ENCODE results near the gene ABTB1. TPM values are rescaled to one million over a fixed set of nuclear protein-coding genes. Genes with fewer than 3 reads are reported as not detected.

Gene ABTB1
- polyA plus RNA-seq, 1 of the 3 experiments (the other 2 are of a cell fraction) = 30.8 TPM

GRCh38 chr3:127658234-127658633 lies 14.5 kb upstream of the ABTB1 start:
- Histone ChIP-seq H3K9ac (no peak overlapping the region), H3K4me3 (ENCODE audit: low read depth in 2 of 2, low read length in 1 of 2) (no peak overlapping the region), H4K20me1 (ENCODE audit: insufficient read depth) (no peaks in the 10 kb centered on the region), H3K4me2 (no peak overlapping the region), H3K9me2 (no peaks in the 10 kb centered on the region), H3K9me3 (no peaks in the 10 kb centered on the region), H3K27ac (ENCODE audit: low read depth in 2 of 2, low read length in 1 of 2) (no peak overlapping the region), H2AFZ (ENCODE audit: low read depth) (no peak overlapping the region), H3K27me3 (ENCODE audit: insufficient read depth) (no peaks in the 10 kb centered on the region), H3K79me2 (ENCODE audit: insufficient read depth) (no peaks in the 10 kb centered on the region), H3F3A (replicated peaks; ENCODE audit: insufficient read depth) (peaks cover 14% of the 10 kb centered on the region), H3K36me3 (replicated peaks in 1 of 2; ENCODE audit: control insufficient read depth in 1 of 2, insufficient read depth in 2 of 2, low read length in 1 of 2) (peaks cover 0 to 6% of the 10 kb centered on the region in 2 experiments), H3K4me1 (ENCODE audit: control insufficient read depth in 1 of 2, insufficient read depth in 2 of 2, low read depth in 1 of 2, low read length in 1 of 2) (peaks cover 0 to 8% of the 10 kb centered on the region in 2 experiments; a peak in 1 of 4 replicates)
- POLR2A ChIA-PET = interaction anchor here (0.6 kb wide), 1 partner anchor 11 kb away, joined by 3 read pairs; no protein-coding TSS in a partner anchor
- WGBS (ENCODE audit: low lambda C conversion rate) = 42% methylated on average over 1 of the region's 1 CpG
- DNase-seq = no peak
- CTCF ChIA-PET = interaction anchor here (1.1 to 1.6 kb wide), 5 partner anchors 10 to 313 kb away, joined by 3 to 4 read pairs (median 4); no protein-coding TSS in a partner anchor
- TF ChIP-seq RXRA (IDR thresholded peaks at IDR 0.05; ENCODE audit: borderline replicate concordance, low read depth) (no peak), CHD2 (IDR thresholded peaks at IDR 0.05; ENCODE audit: low read length, partially characterized antibody) (no peak), ZBTB33 (IDR thresholded peaks at IDR 0.05; ENCODE audit: borderline replicate concordance, low read depth) (no peak), IRF3 (IDR thresholded peaks at IDR 0.05; ENCODE audit: low read depth, low read length) (no peak), NFIC (IDR thresholded peaks at IDR 0.05; ENCODE audit: borderline replicate concordance) (no peak), YY1 (IDR thresholded peaks at IDR 0.05; ENCODE audit: low read depth) (no peak), TAF1 (IDR thresholded peaks at IDR 0.05; ENCODE audit: borderline replicate concordance, low read depth, low read length) (no peak)
- TF ChIP-seq, protein P1, sequence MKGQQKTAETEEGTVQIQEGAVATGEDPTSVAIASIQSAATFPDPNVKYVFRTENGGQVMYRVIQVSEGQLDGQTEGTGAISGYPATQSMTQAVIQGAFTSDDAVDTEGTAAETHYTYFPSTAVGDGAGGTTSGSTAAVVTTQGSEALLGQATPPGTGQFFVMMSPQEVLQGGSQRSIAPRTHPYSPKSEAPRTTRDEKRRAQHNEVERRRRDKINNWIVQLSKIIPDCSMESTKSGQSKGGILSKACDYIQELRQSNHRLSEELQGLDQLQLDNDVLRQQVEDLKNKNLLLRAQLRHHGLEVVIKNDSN (IDR thresholded peaks at IDR 0.05; ENCODE audit: borderline replicate concordance, low read depth) = no peak

- Histone ChIP-seq H3K4me3 (ENCODE audit: low read depth in 2 of 2, low read length in 1 of 2) (no peak overlapping the region), H3K9me3 (no peaks in the 10 kb centered on the region), H3K27me3 (ENCODE audit: insufficient read depth) (no peaks in the 10 kb centered on the region), H3F3A (replicated peaks; ENCODE audit: insufficient read depth) (peaks cover 5% of the 10 kb centered on the region), H3K36me3 (replicated peaks in 1 of 2; ENCODE audit: control insufficient read depth in 1 of 2, insufficient read depth in 2 of 2, low read length in 1 of 2) (peaks cover 0 to 12% of the 10 kb centered on the region in 2 experiments), H3K4me1 (ENCODE audit: control insufficient read depth in 1 of 2, insufficient read depth in 2 of 2, low read depth in 1 of 2, low read length in 1 of 2) (peaks cover 0 to 8% of the 10 kb centered on the region in 2 experiments; a peak in 1 of 4 replicates), H4K20me1 (ENCODE audit: insufficient read depth) (no peaks in the 10 kb centered on the region), H3K79me2 (ENCODE audit: insufficient read depth) (no peaks in the 10 kb centered on the region), H3K9ac (no peak overlapping the region), H2AFZ (ENCODE audit: low read depth) (no peak overlapping the region), H3K4me2 (no peak overlapping the region), H3K27ac (ENCODE audit: low read depth in 2 of 2, low read length in 1 of 2) (no peak overlapping the region; a peak in 1 of 4 replicates), H3K9me2 (no peaks in the 10 kb centered on the region)
- ChIA-PET CTCF (interaction anchor here (0.7 to 2.9 kb wide), 3 partner anchors 8 to 23 kb away, joined by 3 to 10 read pairs (median 5); no protein-coding TSS in a partner anchor), POLR2A (no interaction called here)
- TF ChIP-seq, protein P2, sequence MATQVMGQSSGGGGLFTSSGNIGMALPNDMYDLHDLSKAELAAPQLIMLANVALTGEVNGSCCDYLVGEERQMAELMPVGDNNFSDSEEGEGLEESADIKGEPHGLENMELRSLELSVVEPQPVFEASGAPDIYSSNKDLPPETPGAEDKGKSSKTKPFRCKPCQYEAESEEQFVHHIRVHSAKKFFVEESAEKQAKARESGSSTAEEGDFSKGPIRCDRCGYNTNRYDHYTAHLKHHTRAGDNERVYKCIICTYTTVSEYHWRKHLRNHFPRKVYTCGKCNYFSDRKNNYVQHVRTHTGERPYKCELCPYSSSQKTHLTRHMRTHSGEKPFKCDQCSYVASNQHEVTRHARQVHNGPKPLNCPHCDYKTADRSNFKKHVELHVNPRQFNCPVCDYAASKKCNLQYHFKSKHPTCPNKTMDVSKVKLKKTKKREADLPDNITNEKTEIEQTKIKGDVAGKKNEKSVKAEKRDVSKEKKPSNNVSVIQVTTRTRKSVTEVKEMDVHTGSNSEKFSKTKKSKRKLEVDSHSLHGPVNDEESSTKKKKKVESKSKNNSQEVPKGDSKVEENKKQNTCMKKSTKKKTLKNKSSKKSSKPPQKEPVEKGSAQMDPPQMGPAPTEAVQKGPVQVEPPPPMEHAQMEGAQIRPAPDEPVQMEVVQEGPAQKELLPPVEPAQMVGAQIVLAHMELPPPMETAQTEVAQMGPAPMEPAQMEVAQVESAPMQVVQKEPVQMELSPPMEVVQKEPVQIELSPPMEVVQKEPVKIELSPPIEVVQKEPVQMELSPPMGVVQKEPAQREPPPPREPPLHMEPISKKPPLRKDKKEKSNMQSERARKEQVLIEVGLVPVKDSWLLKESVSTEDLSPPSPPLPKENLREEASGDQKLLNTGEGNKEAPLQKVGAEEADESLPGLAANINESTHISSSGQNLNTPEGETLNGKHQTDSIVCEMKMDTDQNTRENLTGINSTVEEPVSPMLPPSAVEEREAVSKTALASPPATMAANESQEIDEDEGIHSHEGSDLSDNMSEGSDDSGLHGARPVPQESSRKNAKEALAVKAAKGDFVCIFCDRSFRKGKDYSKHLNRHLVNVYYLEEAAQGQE (IDR thresholded peaks at IDR 0.05; ENCODE audit: low read depth, low read length) = no peak
- no peak for DNase-seq
- 96% methylated on average over 3 of the region's 10 CpGs for WGBS (ENCODE audit: low lambda C conversion rate)
Observed at GRCh38 chr3:127660621-127661251, 12.0 kb upstream of the ABTB1 start.
